Activated CD8-positive, alpha-beta memory T cell treated with anti-CD3 and anti-CD28 coated beads, Interleukin-2, amount 50 U/mL, for 48 hours (primary cell): ENCODE data around the gene MGST1.

ENCODE experiments used
- DNase-seq: peaks from one replicate; pipeline ENCODE4 v3.0.0-alpha.2; 2020

The MGST1 gene, protein sequence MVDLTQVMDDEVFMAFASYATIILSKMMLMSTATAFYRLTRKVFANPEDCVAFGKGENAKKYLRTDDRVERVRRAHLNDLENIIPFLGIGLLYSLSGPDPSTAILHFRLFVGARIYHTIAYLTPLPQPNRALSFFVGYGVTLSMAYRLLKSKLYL

GRCh38 chr12:16347391-16348298 lies at the start of gene MGST1:
Gene MGST1 (plus strand): TSS chr12:16347645. CDS start chr12:16354253, 6,608 bp downstream.
- DNase-seq, result no peak

DNA sequence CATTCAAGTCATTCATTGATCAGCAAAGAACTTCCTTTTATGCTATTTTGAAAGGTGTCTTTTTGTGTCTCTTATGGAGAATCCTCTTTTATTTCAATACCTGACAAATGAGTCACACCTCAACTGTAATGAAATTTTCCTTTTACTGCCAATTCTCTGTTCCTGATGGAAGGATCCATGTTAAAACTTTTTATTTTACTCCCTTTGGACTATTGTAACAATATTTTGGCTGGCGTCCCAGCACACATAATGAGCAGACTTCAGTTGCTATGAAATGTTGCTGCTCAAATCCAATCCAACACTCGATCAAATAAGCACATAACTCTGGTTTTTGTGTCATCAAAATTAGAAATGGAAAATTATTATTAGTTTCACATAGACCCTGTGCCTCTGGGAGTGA lies 48.0 kb upstream of the MGST1 start:
- no peak for DNase-seq

- DNase-seq, result no peak
Measured at GRCh38 chr12:16300122-16300521, 47.3 kb upstream of the MGST1 start.

DNA sequence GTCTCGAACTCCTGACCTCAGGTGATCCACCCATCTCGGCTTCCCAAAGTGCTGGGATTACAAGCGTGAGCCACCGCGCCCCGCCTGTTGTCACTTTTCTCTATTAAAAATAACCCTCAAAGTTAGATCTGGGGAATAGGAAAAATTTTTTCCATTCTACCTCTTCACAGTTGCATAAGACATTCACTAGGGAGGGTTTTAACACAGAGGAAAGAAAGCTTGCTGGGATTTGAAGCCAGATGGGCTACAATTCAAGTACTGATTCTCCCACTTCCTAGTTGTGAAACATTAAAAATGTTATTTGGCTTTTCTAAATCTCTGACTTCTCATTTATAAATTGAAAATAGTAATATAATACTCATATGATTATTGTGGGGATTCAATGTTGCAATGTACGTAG lies 46.7 kb upstream of the MGST1 start:
- no peak for DNase-seq

DNA sequence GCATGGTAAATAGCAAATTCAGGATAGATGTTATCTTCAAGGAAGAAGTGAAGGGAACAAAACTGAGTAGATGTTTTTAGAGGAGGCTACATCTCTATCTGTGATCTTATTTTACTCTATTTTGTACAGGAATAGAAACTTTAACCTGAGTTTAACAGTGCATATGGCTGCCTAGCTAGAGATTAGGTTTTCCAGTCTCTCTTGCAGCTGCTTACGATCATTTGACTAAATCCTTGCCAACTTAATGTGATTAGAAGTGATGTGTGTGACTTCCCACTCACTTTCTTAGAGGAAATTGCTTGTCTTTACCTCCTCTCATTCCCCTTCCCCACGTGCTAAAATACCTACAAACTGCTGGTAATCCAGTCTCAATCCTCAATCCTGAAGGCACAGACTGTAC lies 43.5 kb upstream of the MGST1 start:
- no peak for DNase-seq

GRCh38 chr12:16307856-16308475 lies 39.5 kb upstream of the MGST1 start:
- DNase-seq, result no peak

DNA sequence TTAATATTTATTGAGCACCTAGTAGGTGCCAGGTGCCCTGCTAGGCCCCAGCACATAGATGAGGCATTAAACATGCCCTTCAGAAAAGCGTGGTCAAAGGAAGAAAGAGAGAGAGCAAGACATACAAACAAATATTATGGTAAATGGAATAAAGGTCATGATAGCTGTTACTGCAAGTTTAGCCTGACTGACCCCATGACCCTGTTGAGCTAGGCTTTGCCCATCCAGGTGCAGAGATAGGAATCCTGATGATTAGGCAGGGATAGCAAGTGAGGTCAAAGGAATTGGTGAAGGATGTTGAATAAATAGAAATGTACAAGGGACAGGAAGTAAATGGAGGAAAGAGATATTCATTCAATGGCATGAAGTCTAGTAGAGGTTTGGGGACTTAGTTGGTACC lies 36.5 kb upstream of the MGST1 start:
- no peak for DNase-seq

GRCh38 chr12:16323010-16323409 lies 24.4 kb upstream of the MGST1 start:
- no peak for DNase-seq

- DNase-seq, result no peak
Measured at GRCh38 chr12:16323638-16324037, 23.8 kb upstream of the MGST1 start.

DNA sequence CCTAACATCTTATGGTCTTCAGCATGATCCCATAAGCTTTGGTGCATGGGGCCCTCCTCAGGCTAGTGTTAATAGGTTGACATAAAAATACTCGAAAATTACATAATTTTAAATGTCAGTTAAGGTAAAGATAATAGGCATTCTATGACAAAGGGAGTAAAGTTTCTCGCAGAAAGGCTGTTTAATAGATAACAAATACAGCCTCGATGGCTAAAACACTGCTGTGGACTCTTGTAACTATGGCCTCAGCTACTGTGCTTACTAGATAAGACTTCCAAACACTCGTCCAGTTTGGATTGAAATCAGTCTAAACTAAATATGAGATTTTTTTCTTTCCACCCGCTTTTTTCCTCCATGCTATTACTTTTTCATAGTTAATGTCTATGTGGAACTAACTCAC lies 23.2 kb upstream of the MGST1 start:
- DNase-seq, result no peak

DNA sequence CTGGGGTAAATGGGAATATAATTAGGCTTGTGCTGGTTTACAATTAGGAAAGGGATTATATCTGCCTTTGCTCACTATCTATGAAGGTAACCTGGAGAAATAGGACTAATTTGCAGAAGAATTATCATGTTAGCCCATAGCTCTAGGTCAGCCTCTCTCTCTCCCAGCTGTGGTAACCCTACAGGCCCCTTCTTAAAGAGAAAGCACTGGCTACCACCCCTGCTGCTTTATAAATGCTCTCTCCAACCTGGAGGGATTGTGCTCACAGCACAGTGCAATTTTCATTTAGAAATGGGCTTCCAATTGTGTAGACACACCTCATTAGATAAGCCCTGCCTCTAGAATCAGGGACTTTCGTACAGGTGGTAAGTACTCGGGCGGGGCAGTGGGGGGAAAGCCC lies 22.7 kb upstream of the MGST1 start:
- DNase-seq, result no peak

GRCh38 chr12:16325426-16325825 lies 22.0 kb upstream of the MGST1 start:
- DNase-seq, result no peak

DNA sequence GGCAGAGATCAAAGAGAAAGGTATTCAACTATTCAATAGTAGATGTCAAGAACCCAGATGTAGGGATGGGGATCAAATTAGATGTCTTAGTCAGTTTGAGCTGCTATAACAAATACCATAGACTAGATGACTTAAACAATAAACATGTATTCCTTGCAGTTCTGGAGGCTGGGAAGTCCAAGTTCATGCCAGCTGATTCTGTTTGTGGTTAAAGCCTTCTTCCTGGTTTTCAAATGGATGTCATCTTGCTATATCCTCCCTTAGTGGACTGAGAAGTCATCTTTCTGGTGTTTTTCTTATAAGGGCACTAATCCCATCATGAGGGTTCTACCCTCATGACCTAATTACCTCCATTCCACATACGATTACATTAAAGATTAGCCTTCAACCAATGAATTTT lies 19.5 kb upstream of the MGST1 start:
- DNase-seq, result no peak

DNA sequence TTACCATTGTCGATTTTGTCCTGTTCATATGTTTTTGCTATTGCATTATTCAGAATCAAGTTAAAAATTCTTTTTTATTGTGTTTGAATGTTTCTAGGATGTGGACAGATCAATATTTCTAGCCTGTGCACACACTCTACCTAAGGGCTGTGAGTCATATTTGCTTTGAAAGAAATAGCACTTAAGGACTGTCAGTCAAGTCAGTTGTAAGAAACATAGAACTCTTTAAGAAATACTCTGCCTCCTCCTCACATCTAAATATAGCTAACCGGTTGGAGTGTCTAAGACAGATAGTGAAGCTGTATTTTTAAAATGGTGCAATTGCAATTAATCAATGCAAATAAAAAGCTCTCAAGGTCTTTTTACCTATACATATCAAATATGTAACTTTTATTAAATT lies 17.9 kb upstream of the MGST1 start:
- DNase-seq, result no peak

- DNase-seq, result no peak
Measured at GRCh38 chr12:16330560-16330959, 16.9 kb upstream of the MGST1 start.

DNA sequence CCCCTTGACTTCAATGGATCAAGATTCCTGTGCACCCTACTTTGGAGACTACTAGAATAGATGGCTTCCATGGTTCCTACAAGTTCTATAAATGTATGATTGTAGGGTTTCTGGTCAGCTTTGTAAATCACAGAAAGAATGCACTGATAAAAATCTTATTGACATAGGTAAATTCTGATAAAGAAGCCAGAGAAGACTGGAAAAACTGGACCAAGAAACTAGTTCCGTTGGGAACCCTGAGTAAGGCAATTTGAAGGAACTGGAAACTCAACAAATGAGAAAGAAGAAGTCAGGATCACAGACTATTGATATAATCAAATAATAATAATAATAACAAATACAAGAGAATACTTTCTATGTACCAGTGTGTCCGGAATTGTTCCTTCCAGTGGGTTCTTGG lies 15.4 kb upstream of the MGST1 start:
- DNase-seq, result no peak

- DNase-seq, result no peak
Measured at GRCh38 chr12:16335838-16336237, 11.6 kb upstream of the MGST1 start.

GRCh38 chr12:16344269-16344668 lies 3.2 kb upstream of the MGST1 start:
- DNase-seq, result no peak

- DNase-seq, result no peak
Measured at GRCh38 chr12:16345105-16345504, 2.3 kb upstream of the MGST1 start.

DNA sequence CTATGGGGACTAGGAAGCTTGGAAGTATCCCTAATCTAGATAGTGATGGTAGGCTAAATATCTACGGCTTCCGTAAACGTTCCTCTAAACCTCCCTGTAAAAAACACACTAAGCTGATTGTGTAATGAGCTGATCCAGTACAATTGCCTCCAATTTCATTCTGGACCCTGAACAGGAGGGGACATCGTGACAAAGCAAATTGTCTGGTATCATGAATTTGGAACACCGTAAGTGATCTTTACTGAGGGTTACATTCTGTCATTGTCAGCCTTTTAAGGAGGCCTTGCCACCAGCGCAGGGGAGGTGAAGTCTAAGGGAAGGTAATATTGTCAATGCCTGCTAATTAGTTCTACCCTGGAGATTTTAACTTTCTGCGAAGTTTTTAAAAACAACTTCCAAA lies 487 bp upstream of the MGST1 start:
- no peak for DNase-seq

GRCh38 chr12:16348435-16349130 lies 1.1 kb downstream of the MGST1 start:
- no peak for DNase-seq

- no peak for DNase-seq
Measured at GRCh38 chr12:16349131-16349460, 1.7 kb downstream of the MGST1 start.

GRCh38 chr12:16350682-16351081 lies 3.2 kb downstream of the MGST1 start:
- no peak for DNase-seq

DNA sequence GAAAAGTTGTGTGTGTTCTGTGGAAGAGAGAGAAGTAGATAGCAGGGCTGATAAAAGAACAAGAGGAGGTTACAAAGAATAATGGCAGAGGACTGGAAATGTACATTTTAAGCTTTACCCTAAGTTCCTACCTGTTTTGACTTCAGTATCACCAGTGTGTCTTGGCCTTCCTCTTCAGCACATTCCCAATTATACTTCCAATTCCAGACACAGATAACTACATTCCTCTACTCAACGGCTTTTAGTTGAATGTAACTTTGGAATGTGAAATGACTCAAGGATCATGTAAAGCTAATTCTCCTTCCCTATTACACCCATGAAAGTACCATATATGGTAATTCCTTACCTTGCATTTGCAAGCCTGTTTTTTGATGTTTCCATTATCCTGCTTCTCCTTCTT lies 5.0 kb downstream of the MGST1 start:
- no peak for DNase-seq
